GM10266 (cell line): ENCODE results near the gene GRIN2C.

ENCODE experiments used
- DNase-seq: peaks from one replicate; pipeline ENCODE4 v3.0.0; 2012; ENCODE audit errors: extremely low spot score
- CTCF ChIP-seq: IDR thresholded peaks from 2 replicates; pipeline ENCODE4 v1.5.1; 2012; ENCODE audit warnings: mild to moderate bottlenecking, low read depth; ENCODE audit not compliant: control insufficient read depth, insufficient read depth; ENCODE audit errors: missing control alignments

Gene GRIN2C

GRCh38 chr17:74833501-74834377 is 25.9 kb downstream of the GRIN2C start:
- no peak for TF ChIP-seq CTCF
- DNase-seq = peak; percentile 73

- TF ChIP-seq CTCF = no peak
- DNase-seq = no peak
Measured at GRCh38 chr17:74832421-74832820, 27.3 kb downstream of the GRIN2C start.

GRCh38 chr17:74831444-74832146 is 28.1 kb downstream of the GRIN2C start:
- no peak for DNase-seq
- TF ChIP-seq CTCF = no peak

- DNase-seq = no peak
- no peak for TF ChIP-seq CTCF
Measured at GRCh38 chr17:74830861-74831260, 28.8 kb downstream of the GRIN2C start.

- no peak for DNase-seq
- TF ChIP-seq CTCF = no peak
Measured at GRCh38 chr17:74827800-74828199, 31.9 kb downstream of the GRIN2C start.

GRCh38 chr17:74825952-74826719 is 33.5 kb downstream of the GRIN2C start:
- TF ChIP-seq CTCF = no peak
- no peak for DNase-seq
